SK-N-SH (cell line): Measurements from ENCODE around the gene ASIC3.

Experiments
- ELF1 ChIP-seq: IDR thresholded peaks from 2 replicates; pipeline ENCODE4 v1.4.0; 2012
- EP300 ChIP-seq, 2 experiments: IDR thresholded peaks; 2 replicates each; pipeline versions ENCODE4 v1.4.0 to v1.6.1; 2012; ENCODE audit warnings: borderline replicate concordance in 1 of 2, low read depth in 1 of 2, low read length in 1 of 2
- EZH2phosphoT487 ChIP-seq: fragments of 200-600 bp; sonication (generic); IDR thresholded peaks from 2 replicates; pipeline ENCODE4 v1.6.1; 2017; ENCODE audit warnings: low read depth, mixed run types, mild to moderate bottlenecking, antibody characterized with exemption, moderate library complexity, borderline replicate concordance
- GABPA ChIP-seq: IDR thresholded peaks from 2 replicates; pipeline ENCODE4 v1.4.0; 2012; ENCODE audit warnings: low read depth, mild to moderate bottlenecking
- JUND ChIP-seq: IDR thresholded peaks from 2 replicates; pipeline ENCODE4 v1.4.0; 2012
- POLR2AphosphoS5 ChIP-seq: IDR thresholded peaks from 2 replicates; pipeline ENCODE4 v1.6.1; 2012; ENCODE audit warnings: low read depth, low read length
- RXRA ChIP-seq: IDR thresholded peaks from 2 replicates; pipeline ENCODE4 v1.4.0; 2012; ENCODE audit warnings: low read depth, mild to moderate bottlenecking, borderline replicate concordance
- SMC3 ChIP-seq: IDR thresholded peaks from 2 replicates; pipeline ENCODE4 v1.6.1; 2012; ENCODE audit warnings: low read depth, low read length, improper control_type of control experiment
- TF ChIP-seq, protein P1 (sequence below): fragments of 200-600 bp; sonication (generic); IDR thresholded peaks from 2 replicates; pipeline ENCODE4 v1.6.1; 2017; ENCODE audit warnings: antibody characterized with exemption, mild to moderate bottlenecking, moderate library complexity
- TF ChIP-seq, protein P2 (sequence below): IDR thresholded peaks from 2 replicates; pipeline ENCODE4 v1.6.1; 2012; ENCODE audit warnings: mild to moderate bottlenecking, low read depth, low read length, moderate library complexity
- TF ChIP-seq, protein P3 (sequence below): fragments of 150-350 bp; IDR thresholded peaks from 2 replicates; pipeline ENCODE4 v1.6.1; 2017; ENCODE audit warnings: antibody characterized with exemption, low read length, low read depth, borderline replicate concordance

DNA sequence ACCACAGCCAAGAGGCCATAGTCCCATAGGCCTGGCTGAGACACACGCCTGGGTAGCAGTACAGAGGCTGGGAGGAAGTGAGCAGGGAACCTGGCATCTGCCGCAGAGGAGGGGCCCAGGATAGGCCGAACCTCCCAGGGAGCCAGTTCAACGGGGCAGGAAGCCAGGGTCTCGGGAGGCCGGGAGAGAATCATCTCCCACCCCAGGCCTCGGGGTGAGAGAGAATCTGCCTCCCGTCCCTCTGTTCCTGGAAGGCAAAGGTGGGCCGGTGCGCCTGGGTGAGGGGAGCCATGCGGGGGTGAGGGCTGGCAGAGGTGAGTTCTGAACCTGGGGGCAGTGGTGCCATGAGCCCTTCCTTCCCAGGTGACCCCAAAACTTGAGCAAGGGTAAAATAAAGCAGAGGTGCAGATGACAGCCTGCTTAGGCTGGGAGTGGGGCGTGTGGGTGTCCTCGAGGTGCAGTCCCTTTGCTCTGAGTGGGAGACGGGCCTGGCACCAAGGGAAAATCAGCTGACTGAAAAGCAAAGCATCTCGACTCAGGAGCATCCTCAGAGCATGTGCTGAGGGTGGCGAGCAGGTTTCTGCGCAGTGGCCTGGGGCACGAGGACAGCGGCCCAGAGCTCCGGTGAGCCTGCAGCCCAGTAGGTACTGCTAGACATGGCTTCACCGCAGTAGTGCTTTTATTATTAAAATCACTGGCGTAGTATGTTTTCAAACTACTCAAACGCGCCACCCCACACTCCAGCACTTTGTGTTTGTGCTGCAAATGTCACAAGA lies 53.5 kb downstream of the ASIC3 start:
- TF ChIP-seq, protein P1, sequence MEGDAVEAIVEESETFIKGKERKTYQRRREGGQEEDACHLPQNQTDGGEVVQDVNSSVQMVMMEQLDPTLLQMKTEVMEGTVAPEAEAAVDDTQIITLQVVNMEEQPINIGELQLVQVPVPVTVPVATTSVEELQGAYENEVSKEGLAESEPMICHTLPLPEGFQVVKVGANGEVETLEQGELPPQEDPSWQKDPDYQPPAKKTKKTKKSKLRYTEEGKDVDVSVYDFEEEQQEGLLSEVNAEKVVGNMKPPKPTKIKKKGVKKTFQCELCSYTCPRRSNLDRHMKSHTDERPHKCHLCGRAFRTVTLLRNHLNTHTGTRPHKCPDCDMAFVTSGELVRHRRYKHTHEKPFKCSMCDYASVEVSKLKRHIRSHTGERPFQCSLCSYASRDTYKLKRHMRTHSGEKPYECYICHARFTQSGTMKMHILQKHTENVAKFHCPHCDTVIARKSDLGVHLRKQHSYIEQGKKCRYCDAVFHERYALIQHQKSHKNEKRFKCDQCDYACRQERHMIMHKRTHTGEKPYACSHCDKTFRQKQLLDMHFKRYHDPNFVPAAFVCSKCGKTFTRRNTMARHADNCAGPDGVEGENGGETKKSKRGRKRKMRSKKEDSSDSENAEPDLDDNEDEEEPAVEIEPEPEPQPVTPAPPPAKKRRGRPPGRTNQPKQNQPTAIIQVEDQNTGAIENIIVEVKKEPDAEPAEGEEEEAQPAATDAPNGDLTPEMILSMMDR = no peak
- no peak for TF ChIP-seq SMC3
- TF ChIP-seq, protein P2, sequence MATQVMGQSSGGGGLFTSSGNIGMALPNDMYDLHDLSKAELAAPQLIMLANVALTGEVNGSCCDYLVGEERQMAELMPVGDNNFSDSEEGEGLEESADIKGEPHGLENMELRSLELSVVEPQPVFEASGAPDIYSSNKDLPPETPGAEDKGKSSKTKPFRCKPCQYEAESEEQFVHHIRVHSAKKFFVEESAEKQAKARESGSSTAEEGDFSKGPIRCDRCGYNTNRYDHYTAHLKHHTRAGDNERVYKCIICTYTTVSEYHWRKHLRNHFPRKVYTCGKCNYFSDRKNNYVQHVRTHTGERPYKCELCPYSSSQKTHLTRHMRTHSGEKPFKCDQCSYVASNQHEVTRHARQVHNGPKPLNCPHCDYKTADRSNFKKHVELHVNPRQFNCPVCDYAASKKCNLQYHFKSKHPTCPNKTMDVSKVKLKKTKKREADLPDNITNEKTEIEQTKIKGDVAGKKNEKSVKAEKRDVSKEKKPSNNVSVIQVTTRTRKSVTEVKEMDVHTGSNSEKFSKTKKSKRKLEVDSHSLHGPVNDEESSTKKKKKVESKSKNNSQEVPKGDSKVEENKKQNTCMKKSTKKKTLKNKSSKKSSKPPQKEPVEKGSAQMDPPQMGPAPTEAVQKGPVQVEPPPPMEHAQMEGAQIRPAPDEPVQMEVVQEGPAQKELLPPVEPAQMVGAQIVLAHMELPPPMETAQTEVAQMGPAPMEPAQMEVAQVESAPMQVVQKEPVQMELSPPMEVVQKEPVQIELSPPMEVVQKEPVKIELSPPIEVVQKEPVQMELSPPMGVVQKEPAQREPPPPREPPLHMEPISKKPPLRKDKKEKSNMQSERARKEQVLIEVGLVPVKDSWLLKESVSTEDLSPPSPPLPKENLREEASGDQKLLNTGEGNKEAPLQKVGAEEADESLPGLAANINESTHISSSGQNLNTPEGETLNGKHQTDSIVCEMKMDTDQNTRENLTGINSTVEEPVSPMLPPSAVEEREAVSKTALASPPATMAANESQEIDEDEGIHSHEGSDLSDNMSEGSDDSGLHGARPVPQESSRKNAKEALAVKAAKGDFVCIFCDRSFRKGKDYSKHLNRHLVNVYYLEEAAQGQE = no peak
- TF ChIP-seq POLR2AphosphoS5 = no peak
- TF ChIP-seq EZH2phosphoT487 = no peak
- TF ChIP-seq, protein P3, sequence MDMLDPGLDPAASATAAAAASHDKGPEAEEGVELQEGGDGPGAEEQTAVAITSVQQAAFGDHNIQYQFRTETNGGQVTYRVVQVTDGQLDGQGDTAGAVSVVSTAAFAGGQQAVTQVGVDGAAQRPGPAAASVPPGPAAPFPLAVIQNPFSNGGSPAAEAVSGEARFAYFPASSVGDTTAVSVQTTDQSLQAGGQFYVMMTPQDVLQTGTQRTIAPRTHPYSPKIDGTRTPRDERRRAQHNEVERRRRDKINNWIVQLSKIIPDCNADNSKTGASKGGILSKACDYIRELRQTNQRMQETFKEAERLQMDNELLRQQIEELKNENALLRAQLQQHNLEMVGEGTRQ = no peak
- no peak for TF ChIP-seq GABPA
- no peak for TF ChIP-seq ELF1
- TF ChIP-seq JUND = no peak
- no peak for TF ChIP-seq RXRA
- TF ChIP-seq EP300 (IDR thresholded peaks at IDR 0.05; ENCODE audit: borderline replicate concordance in 1 of 2, low read depth in 1 of 2, low read length in 1 of 2) = no peak
